K562 (cell line): Measurements from ENCODE around the gene CLDN7. TPM values are rescaled to one million over a fixed set of nuclear protein-coding genes. Genes with fewer than 3 reads are reported as not detected.

Experiments used
- ARID1B ChIP-seq: fragments of 450-650 bp; IDR thresholded peaks from 2 replicates; pipeline ENCODE4 v1.6.1; 2016; ENCODE audit warnings: antibody characterized with exemption, mild to moderate bottlenecking, inconsistent platforms
- BRD9 ChIP-seq: fragments of 450-650 bp; IDR thresholded peaks from 2 replicates; pipeline ENCODE4 v1.6.1; 2018; ENCODE audit warnings: low read depth; ENCODE audit not compliant: partially characterized antibody
- CBFB ChIP-seq: sonication (generic); formaldehyde crosslinking; IDR thresholded peaks from 2 replicates; pipeline ENCODE4 v1.4.0; 2020; ENCODE audit warnings: mild to moderate bottlenecking, missing genetic modification reagents
- FOXA3 ChIP-seq, 2 experiments: fragments of 450-650 bp in 1 of 2; sonication (generic) in 1 of 2; formaldehyde crosslinking; IDR thresholded peaks in 1 of 2; conservative IDR thresholded peaks in 1 of 2; 2 replicates each; pipeline versions ENCODE4 v1.4.0 to v1.8.0; 2020 to 2022; ENCODE audit warnings: mild to moderate bottlenecking in 2 of 2, missing genetic modification reagents in 1 of 2
- HNRNPLL ChIP-seq: fragments of 200-400 bp; formaldehyde crosslinking; IDR thresholded peaks from 2 replicates; pipeline ENCODE4 v1.6.1; 2017; ENCODE audit warnings: low read length, low read depth, mild to moderate bottlenecking; ENCODE audit not compliant: poor library complexity, severe bottlenecking
- MYBL2 ChIP-seq, 2 experiments: fragments of 450-650 bp in 1 of 2; sonication (generic) in 1 of 2; formaldehyde crosslinking in 1 of 2; IDR thresholded peaks; 2 replicates each; pipeline versions ENCODE4 v1.6.1 to v1.8.1; 2017 to 2022; ENCODE audit warnings: borderline replicate concordance in 1 of 2, inconsistent platforms in 1 of 2, low read depth in 1 of 2, mild to moderate bottlenecking in 1 of 2, missing genetic modification reagents in 1 of 2, moderate library complexity in 1 of 2
- SIN3A ChIP-seq, 2 experiments: fragments of 150-350 bp in 1 of 2; IDR thresholded peaks; 2 replicates each; pipeline ENCODE4 v1.6.1; 2011 to 2016; ENCODE audit warnings: borderline replicate concordance in 2 of 2, low read depth in 2 of 2, low read length in 2 of 2, mild to moderate bottlenecking in 2 of 2, moderate library complexity in 2 of 2; ENCODE audit not compliant: control insufficient read depth in 1 of 2
- SRF ChIP-seq, 2 experiments: fragments of 250-450, 450-650 bp in 1 of 2; sonication (Bioruptor Pico) in 1 of 2; sonication (generic) in 1 of 2; formaldehyde crosslinking; IDR thresholded peaks; 2 replicates each; pipeline versions ENCODE4 v1.5.0 to v1.5.1; 2020 to 2022; ENCODE audit warnings: mild to moderate bottlenecking in 1 of 2, missing genetic modification reagents in 1 of 2
- STAT5A ChIP-seq: IDR thresholded peaks from 2 replicates; pipeline ENCODE4 v1.6.1; 2012; ENCODE audit warnings: low read length, inconsistent platforms, borderline replicate concordance
- THRAP3 ChIP-seq: fragments of 450-650 bp; IDR thresholded peaks from 2 replicates; pipeline ENCODE4 v1.6.1; 2016; ENCODE audit warnings: mild to moderate bottlenecking, inconsistent platforms, borderline replicate concordance
- ZBED1 ChIP-seq: IDR thresholded peaks from 2 replicates; pipeline ENCODE4 v1.6.1; 2014
- ZBTB12 ChIP-seq: fragments of 250-450 bp; sonication (Bioruptor Pico); IDR thresholded peaks from 2 replicates; pipeline ENCODE4 v1.4.0; 2020
- ZBTB17 ChIP-seq: fragments of 450-650 bp; formaldehyde crosslinking; IDR thresholded peaks from 2 replicates; pipeline ENCODE4 v1.4.0; 2020; ENCODE audit warnings: mild to moderate bottlenecking
- ZNF436 ChIP-seq: fragments of 250-450, 450-650 bp; sonication (Bioruptor Pico); formaldehyde crosslinking; IDR thresholded peaks from 2 replicates; pipeline ENCODE4 v1.7.0; 2020; ENCODE audit warnings: mild to moderate bottlenecking
- polyA plus RNA-seq, 8 experiments: library from polyadenylated mRNA; depleted of rRNA in 4 of 8; stranded (reverse) in 5 of 8; unstranded in 3 of 8; fragments of >200 nt; fragmentation: Nextera tagmentation in 2 of 8; fragmentation: Illumina TruSeq in 1 of 8; extraction: Ambion mirVana in 2 of 8; extraction: Trizol in 1 of 8; gene quantifications; 2 replicates each; pipeline versions ENCODE4 v1.2.1 to v1.2.3, GENCODE V29; 2011 to 2014; ENCODE audit warnings: inconsistent platforms in 1 of 8, missing spikeins in 1 of 8
- total RNA-seq, 7 experiments: library from RNA; depleted of rRNA in 6 of 7; stranded (reverse); fragments of >200 nt in 6 of 7; fragmentation: Illumina TruSeq in 2 of 7; extraction: Trizol in 2 of 7; gene quantifications; 2 replicates each; pipeline versions ENCODE4 v1.2.1 to v1.2.3, GENCODE V29; 2011 to 2021; ENCODE audit warnings: low replicate concordance in 1 of 7
- TF ChIP-seq, protein P1 (sequence below): sonication (generic); formaldehyde crosslinking; IDR thresholded peaks from 2 replicates; pipeline ENCODE4 v1.9.0; 2022; ENCODE audit warnings: mild to moderate bottlenecking, missing genetic modification reagents
- TF ChIP-seq, protein P2 (sequence below), 3 experiments: IDR thresholded peaks in 2 of 3; conservative IDR thresholded peaks in 1 of 3; 2 replicates each; pipeline ENCODE4 v1.5.1; 2011 to 2012; ENCODE audit warnings: low read length in 3 of 3, mild to moderate bottlenecking in 3 of 3, control low read depth in 2 of 3, improper control_type of control experiment in 1 of 3, inconsistent platforms in 1 of 3, low read depth in 1 of 3, mixed read lengths in 1 of 3, moderate library complexity in 1 of 3; ENCODE audit not compliant: insufficient read depth in 2 of 3
- TF ChIP-seq, protein P3 (sequence below): fragments of 250-450 bp; sonication (Bioruptor Pico); IDR thresholded peaks from 2 replicates; pipeline ENCODE4 v1.6.1; 2021; ENCODE audit warnings: mild to moderate bottlenecking

Gene CLDN7
- total and polyA plus RNA-seq, 9 of the 15 experiments (the other 6 are each of a cell fraction or from before 2014, with no cell fraction given) = 2.2 to 14.5 (median 7.6) TPM

DNA sequence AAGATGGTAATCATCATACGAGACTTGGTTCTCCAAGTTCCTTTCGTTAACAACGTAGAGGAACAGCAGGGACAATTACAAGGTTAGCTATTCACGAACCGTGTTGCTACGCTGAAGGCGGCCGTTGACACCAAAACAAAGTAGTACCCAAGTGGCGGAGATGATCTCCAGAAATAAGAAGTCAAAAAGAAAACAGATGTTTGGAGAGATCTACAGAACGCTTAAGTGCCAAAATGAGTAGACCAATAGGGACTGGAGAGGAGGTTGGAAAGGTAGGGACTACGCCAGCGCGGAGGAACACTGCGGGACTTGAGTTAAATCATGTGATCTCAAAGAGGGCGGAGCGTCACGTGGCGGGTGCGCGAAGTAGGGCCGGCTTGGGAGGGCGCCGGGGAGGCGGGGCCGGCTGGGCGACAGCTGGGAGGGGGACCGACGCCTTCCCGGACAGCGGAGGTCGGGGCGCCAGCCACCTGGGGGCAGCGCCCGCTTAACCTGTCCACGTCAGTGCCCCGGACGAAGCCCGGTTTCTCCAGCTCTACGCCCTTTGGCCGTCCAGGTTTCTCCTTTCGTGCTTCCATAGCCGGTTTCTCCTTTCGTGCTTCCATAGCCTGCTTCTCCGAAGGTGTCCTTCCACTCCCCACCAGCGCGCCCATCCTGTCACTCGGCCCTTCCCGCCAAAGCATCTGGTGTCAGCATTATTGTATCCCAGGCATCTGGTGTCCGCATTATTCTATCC, 19.4 kb downstream of the CLDN7 start (continued):
- TF ChIP-seq ZNF436 (CRISPR knock-in tag) (no peak), SRF (CRISPR knock-in tag; IDR thresholded peaks at IDR 0.05) (0 out of 4 replicates have a peak, but pooled peaks of 1 of the 2 experiments have one; percentile 50), MYBL2 (IDR thresholded peaks at IDR 0.05; ENCODE audit: low read depth) (peak; percentile 54), MYBL2 (CRISPR knock-in tag; IDR thresholded peaks at IDR 0.05; ENCODE audit: borderline replicate concordance) (no peak), ZBED1 (0 out of 2 replicates have a peak, but pooled peaks have one; percentile 22), HNRNPLL (peak; percentile 97), ARID1B (peak; percentile 57; the same call in 1 of the 2 replicates), THRAP3 (peak; percentile 87), ZBTB17 (CRISPR knock-in tag) (0 out of 2 replicates have a peak, but pooled peaks have one; percentile 25), FOXA3 (CRISPR knock-in tag; conservative IDR thresholded peaks at IDR 0.05 in 1 of 2, IDR thresholded peaks at IDR 0.05 in 1 of 2) (no peak), STAT5A (peak; percentile 13; the same call in 1 of the 2 replicates), SIN3A (IDR thresholded peaks at IDR 0.05; ENCODE audit: borderline replicate concordance in 2 of 2, control insufficient read depth in 1 of 2, low read depth in 2 of 2, low read length in 2 of 2) (peak; percentile 96), ZBTB12 (CRISPR knock-in tag) (peak; percentile 49; the same call in 1 of the 2 replicates), CBFB (CRISPR knock-in tag) (no peak), BRD9 (peak; percentile 70)
- TF ChIP-seq, protein P1, sequence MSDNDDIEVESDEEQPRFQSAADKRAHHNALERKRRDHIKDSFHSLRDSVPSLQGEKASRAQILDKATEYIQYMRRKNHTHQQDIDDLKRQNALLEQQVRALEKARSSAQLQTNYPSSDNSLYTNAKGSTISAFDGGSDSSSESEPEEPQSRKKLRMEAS = peak; percentile 48; the same call in 1 of the 2 replicates
- TF ChIP-seq, protein P2, sequence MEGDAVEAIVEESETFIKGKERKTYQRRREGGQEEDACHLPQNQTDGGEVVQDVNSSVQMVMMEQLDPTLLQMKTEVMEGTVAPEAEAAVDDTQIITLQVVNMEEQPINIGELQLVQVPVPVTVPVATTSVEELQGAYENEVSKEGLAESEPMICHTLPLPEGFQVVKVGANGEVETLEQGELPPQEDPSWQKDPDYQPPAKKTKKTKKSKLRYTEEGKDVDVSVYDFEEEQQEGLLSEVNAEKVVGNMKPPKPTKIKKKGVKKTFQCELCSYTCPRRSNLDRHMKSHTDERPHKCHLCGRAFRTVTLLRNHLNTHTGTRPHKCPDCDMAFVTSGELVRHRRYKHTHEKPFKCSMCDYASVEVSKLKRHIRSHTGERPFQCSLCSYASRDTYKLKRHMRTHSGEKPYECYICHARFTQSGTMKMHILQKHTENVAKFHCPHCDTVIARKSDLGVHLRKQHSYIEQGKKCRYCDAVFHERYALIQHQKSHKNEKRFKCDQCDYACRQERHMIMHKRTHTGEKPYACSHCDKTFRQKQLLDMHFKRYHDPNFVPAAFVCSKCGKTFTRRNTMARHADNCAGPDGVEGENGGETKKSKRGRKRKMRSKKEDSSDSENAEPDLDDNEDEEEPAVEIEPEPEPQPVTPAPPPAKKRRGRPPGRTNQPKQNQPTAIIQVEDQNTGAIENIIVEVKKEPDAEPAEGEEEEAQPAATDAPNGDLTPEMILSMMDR (IDR thresholded peaks at IDR 0.05 in 2 of 3, conservative IDR thresholded peaks at IDR 0.05 in 1 of 3; ENCODE audit: insufficient read depth in 2 of 3, low read depth in 1 of 3, low read length in 3 of 3) = peak in 2 of 3 experiments; percentile 8 to 12; a peak in 1 of 6 replicates
- TF ChIP-seq, protein P3, sequence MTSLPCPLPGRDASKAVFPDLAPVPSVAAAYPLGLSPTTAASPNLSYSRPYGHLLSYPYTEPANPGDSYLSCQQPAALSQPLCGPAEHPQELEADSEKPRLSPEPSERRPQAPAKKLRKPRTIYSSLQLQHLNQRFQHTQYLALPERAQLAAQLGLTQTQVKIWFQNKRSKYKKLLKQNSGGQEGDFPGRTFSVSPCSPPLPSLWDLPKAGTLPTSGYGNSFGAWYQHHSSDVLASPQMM = no peak
